Kidney (tissue), 14 donors: ENCODE data around the gene NEURL1B. TPM values are rescaled to one million over a fixed set of nuclear protein-coding genes. Genes with fewer than 3 reads are reported as not detected.

Experiments
- DNase-seq, 5 donors: peaks; one replicate each; pipeline ENCODE4 v3.0.0-alpha.2; 2013 to 2020
- FAIRE-seq: peaks from 2 replicates; lab custom pipeline; 2012; peaks lifted over from hg19 to GRCh38; lab: Jason Lieb, UNC
- H3K27ac ChIP-seq, 2 donors: one replicate each; pipeline ENCODE4 v1.7.0; 2013; ENCODE audit warnings: low read depth in 2 of 2, low read length in 2 of 2, inconsistent platforms in 1 of 2
- H3K27me3 ChIP-seq: one replicate; pipeline ENCODE4 v1.7.1; 2013; ENCODE audit warnings: low read length, inconsistent platforms; ENCODE audit not compliant: control insufficient read depth, insufficient read depth
- H3K36me3 ChIP-seq, 3 donors: one replicate each; pipeline versions ENCODE4 v1.7.0 to v1.7.1; 2013; ENCODE audit warnings: low read length in 3 of 3, control low read depth in 1 of 3, inconsistent platforms in 1 of 3; ENCODE audit not compliant: insufficient read depth in 3 of 3, control insufficient read depth in 2 of 3
- H3K4me1 ChIP-seq, 3 donors: one replicate each; pipeline versions ENCODE4 v1.7.0 to v1.7.1; 2013; ENCODE audit warnings: low read length in 3 of 3, inconsistent platforms in 1 of 3, low read depth in 1 of 3; ENCODE audit not compliant: control insufficient read depth in 2 of 3, insufficient read depth in 2 of 3
- H3K4me3 ChIP-seq, 3 donors: one replicate each; pipeline versions ENCODE4 v1.7.0 to v1.8.1; 2013; ENCODE audit warnings: low read length in 3 of 3, control low read depth in 1 of 3, inconsistent platforms in 1 of 3
- H3K9ac ChIP-seq, 3 donors: one replicate each; pipeline versions ENCODE4 v1.7.0 to v1.7.1; 2013; ENCODE audit warnings: low read length in 3 of 3, control low read depth in 1 of 3, inconsistent platforms in 1 of 3
- H3K9me3 ChIP-seq, 3 donors: one replicate each; pipeline versions ENCODE4 v1.7.0 to v1.7.1; 2013; ENCODE audit warnings: low read length in 3 of 3, control low read depth in 1 of 3, inconsistent platforms in 1 of 3; ENCODE audit not compliant: control insufficient read depth in 2 of 3, insufficient read depth in 1 of 3
- intact Hi-C: fragments of 100-400 bp; cut with DNase I; formaldehyde crosslinking; loops from one replicate; pipeline ENCODE4 v1.11.1; 2022
- polyA plus RNA-seq: library from polyadenylated mRNA; stranded (reverse); fragments of 350-450 nt; fragmentation: Illumina TruSeq; extraction: RNeasy Lipid Tissue Mini Kit (QIAGEN cat#74804); gene quantifications from one replicate; pipeline ENCODE4 v1.2.3, GENCODE V29; 2014; ENCODE audit warnings: low read depth, low replicate concordance; ENCODE audit not compliant: insufficient read depth
- total RNA-seq: library from RNA; stranded (reverse); fragmentation: NEBNext Ultra II Directional; extraction: Animal tissue kit (Norgen Biotek cat#: 25700); gene quantifications from one replicate; pipeline ENCODE4 v1.2.1, GENCODE V29; 2021
- TF ChIP-seq, protein P1 (sequence below): IDR thresholded peaks from 3 replicates; pipeline ENCODE4 v1.5.1; 2012; ENCODE audit warnings: mild to moderate bottlenecking, moderate library complexity, borderline replicate concordance; ENCODE audit not compliant: insufficient read depth; ENCODE audit errors: extremely low read depth
- donor health status: control.
- donor health status: control.
- donor health status: control.
- donor health status: control.
- donor health status: control.
- donor health status: DM: yes; HTN: yes; CAD: no.
- donor health status: Normal renal cell carcinoma (clear cell type).

NEURL1B gene
- total and polyA plus RNA-seq, 2 donors from 2014 or later, result 5.4 to 42.6 TPM

- H3K27ac ChIP-seq, result no peak overlapping the region
- TF ChIP-seq, protein P1, sequence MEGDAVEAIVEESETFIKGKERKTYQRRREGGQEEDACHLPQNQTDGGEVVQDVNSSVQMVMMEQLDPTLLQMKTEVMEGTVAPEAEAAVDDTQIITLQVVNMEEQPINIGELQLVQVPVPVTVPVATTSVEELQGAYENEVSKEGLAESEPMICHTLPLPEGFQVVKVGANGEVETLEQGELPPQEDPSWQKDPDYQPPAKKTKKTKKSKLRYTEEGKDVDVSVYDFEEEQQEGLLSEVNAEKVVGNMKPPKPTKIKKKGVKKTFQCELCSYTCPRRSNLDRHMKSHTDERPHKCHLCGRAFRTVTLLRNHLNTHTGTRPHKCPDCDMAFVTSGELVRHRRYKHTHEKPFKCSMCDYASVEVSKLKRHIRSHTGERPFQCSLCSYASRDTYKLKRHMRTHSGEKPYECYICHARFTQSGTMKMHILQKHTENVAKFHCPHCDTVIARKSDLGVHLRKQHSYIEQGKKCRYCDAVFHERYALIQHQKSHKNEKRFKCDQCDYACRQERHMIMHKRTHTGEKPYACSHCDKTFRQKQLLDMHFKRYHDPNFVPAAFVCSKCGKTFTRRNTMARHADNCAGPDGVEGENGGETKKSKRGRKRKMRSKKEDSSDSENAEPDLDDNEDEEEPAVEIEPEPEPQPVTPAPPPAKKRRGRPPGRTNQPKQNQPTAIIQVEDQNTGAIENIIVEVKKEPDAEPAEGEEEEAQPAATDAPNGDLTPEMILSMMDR, result no peak
- no peaks in the 10 kb centered on the region for H3K4me1 ChIP-seq
- no peak overlapping the region for H3K4me3 ChIP-seq
- intact Hi-C loops, result no loop called here
- no peak overlapping the region for H3K9ac ChIP-seq
- H3K27me3 ChIP-seq, result no peaks in the 10 kb centered on the region
- no peaks in the 10 kb centered on the region for H3K36me3 ChIP-seq
- FAIRE-seq, result no peak
- H3K9me3 ChIP-seq, result no peaks in the 10 kb centered on the region
- DNase-seq, result no peak
Observed at GRCh38 chr5:172626031-172626581, 15.0 kb upstream of the NEURL1B start.

- TF ChIP-seq, protein P1, result no peak
- no peak for DNase-seq
- H3K36me3 ChIP-seq, result no peaks in the 10 kb centered on the region
- H3K4me3 ChIP-seq, result no peak overlapping the region
- no peaks in the 10 kb centered on the region for H3K4me1 ChIP-seq
- intact Hi-C loops, result no loop called here
- H3K9ac ChIP-seq, result no peak overlapping the region
- H3K27ac ChIP-seq, result no peak overlapping the region
- no peaks in the 10 kb centered on the region for H3K9me3 ChIP-seq
- no peak for FAIRE-seq
- H3K27me3 ChIP-seq, result no peaks in the 10 kb centered on the region
Observed at GRCh38 chr5:172630082-172630481, 11.0 kb upstream of the NEURL1B start.

- Histone ChIP-seq H3K36me3 (no peaks in the 10 kb centered on the region), H3K4me3 (no peak overlapping the region), H3K9ac (no peak overlapping the region), H3K4me1 (no peaks in the 10 kb centered on the region), H3K27me3 (no peaks in the 10 kb centered on the region), H3K9me3 (no peaks in the 10 kb centered on the region), H3K27ac (no peak overlapping the region)
- intact Hi-C loops, result no loop called here
- no peak for DNase-seq
- FAIRE-seq, result no peak
- TF ChIP-seq, protein P1, result no peak
Observed at GRCh38 chr5:172630482-172630881, 10.6 kb upstream of the NEURL1B start.

- intact Hi-C loops, result no loop called here
- Histone ChIP-seq H3K36me3 (no peaks in the 10 kb centered on the region), H3K4me1 (no peaks in the 10 kb centered on the region), H3K9me3 (no peaks in the 10 kb centered on the region), H3K9ac (no peak overlapping the region), H3K27me3 (no peaks in the 10 kb centered on the region), H3K27ac (no peak overlapping the region), H3K4me3 (no peak overlapping the region)
- peak in 3 of 5 donors; percentile 42 to 51 (median 42) for DNase-seq
- TF ChIP-seq, protein P1, result no peak
- FAIRE-seq, result no peak
Observed at GRCh38 chr5:172630986-172631385, 10.1 kb upstream of the NEURL1B start.
